ENCODE results near the gene PRR16.

The PRR16 gene

GRCh38 chr5:120464627-120465435, 731 bp downstream of the PRR16 start:
- no peak for DNase-seq

GRCh38 chr5:120465436-120465961, 1.4 kb downstream of the PRR16 start:
- DNase-seq, result no peak

GRCh38 chr5:120466341-120467006, 2.4 kb downstream of the PRR16 start:
- no peak for DNase-seq

GRCh38 chr5:120471971-120472370, 7.9 kb downstream of the PRR16 start:
- no peak for DNase-seq

GRCh38 chr5:120472911-120473310, 8.8 kb downstream of the PRR16 start:
- no peak for DNase-seq

GRCh38 chr5:120473332-120473731, 9.2 kb downstream of the PRR16 start:
- no peak for DNase-seq

GRCh38 chr5:120476063-120476462, 12.0 kb downstream of the PRR16 start:
- no peak for DNase-seq

- no peak for DNase-seq
Measured at GRCh38 chr5:120479066-120479465, 15.0 kb downstream of the PRR16 start.

GRCh38 chr5:120499876-120500563, 35.9 kb downstream of the PRR16 start:
- DNase-seq, result no peak

- no peak for DNase-seq
Measured at GRCh38 chr5:120502531-120502930, 38.4 kb downstream of the PRR16 start.

GRCh38 chr5:120503341-120503740, 39.2 kb downstream of the PRR16 start:
- DNase-seq, result no peak

GRCh38 chr5:120504057-120504456, 40.0 kb downstream of the PRR16 start:
- no peak for DNase-seq

- DNase-seq, result no peak
Measured at GRCh38 chr5:120507197-120507596, 43.1 kb downstream of the PRR16 start.

GRCh38 chr5:120507800-120508463, 43.8 kb downstream of the PRR16 start:
- no peak for DNase-seq

- no peak for DNase-seq
Measured at GRCh38 chr5:120509053-120509452, 45.0 kb downstream of the PRR16 start.

GRCh38 chr5:120510098-120510637, 46.1 kb downstream of the PRR16 start:
- DNase-seq, result no peak

GRCh38 chr5:120510994-120511686, 47.0 kb downstream of the PRR16 start:
- no peak for DNase-seq

GRCh38 chr5:120512068-120512467, 48.0 kb downstream of the PRR16 start:
- no peak for DNase-seq

GRCh38 chr5:120512791-120513650, 48.9 kb downstream of the PRR16 start:
- DNase-seq, result no peak

- DNase-seq, result no peak
Measured at GRCh38 chr5:120516805-120517204, 52.7 kb downstream of the PRR16 start.

- DNase-seq, result no peak
Measured at GRCh38 chr5:120517607-120518252, 53.6 kb downstream of the PRR16 start.
